AG04449 (cell line): ENCODE results near the gene UNC13D.

Experiments
- CTCF ChIA-PET: fragments of 350-600 bp; formaldehyde crosslinking; extraction: SDS; loops from one replicate; lab custom pipeline; 2021; ENCODE audit warnings: antibody characterized with exemption; lab: Yijun Ruan, JAX
- POLR2A ChIA-PET: fragments of 400-600, 350-600 bp; formaldehyde crosslinking; extraction: SDS; loops from one replicate; lab custom pipeline; 2020; ENCODE audit warnings: antibody characterized with exemption, inconsistent platforms; lab: Yijun Ruan, JAX
- DNase-seq: peaks from one replicate; pipeline ENCODE4 v3.0.0-alpha.2; 2010; ENCODE audit warnings: low read depth, low spot score
- H3K4me3 ChIP-seq: 2 replicates; pipeline ENCODE4 v1.5.1; 2011; ENCODE audit warnings: low read depth, mild to moderate bottlenecking, control low read depth, low read length
- TF ChIP-seq, protein P1 (sequence below): IDR thresholded peaks from one replicate; pipeline ENCODE4 v1.5.1; 2011; ENCODE audit warnings: mild to moderate bottlenecking, moderate library complexity, low read length, control low read depth, inconsistent platforms; ENCODE audit not compliant: insufficient read depth; ENCODE audit errors: missing control alignments

UNC13D gene

GRCh38 chr17:75850928-75851692 lies 6.9 kb upstream of the UNC13D start:
- CTCF ChIA-PET: interaction anchor here (0.8 to 2.0 kb wide), 4 partner anchors 10 to 98 kb away, joined by 3 to 6 read pairs (median 3); partner anchors contain the start of gene GALK1
- H3K4me3 ChIP-seq: no peak overlapping the region
- no peak for DNase-seq
- TF ChIP-seq, protein P1, sequence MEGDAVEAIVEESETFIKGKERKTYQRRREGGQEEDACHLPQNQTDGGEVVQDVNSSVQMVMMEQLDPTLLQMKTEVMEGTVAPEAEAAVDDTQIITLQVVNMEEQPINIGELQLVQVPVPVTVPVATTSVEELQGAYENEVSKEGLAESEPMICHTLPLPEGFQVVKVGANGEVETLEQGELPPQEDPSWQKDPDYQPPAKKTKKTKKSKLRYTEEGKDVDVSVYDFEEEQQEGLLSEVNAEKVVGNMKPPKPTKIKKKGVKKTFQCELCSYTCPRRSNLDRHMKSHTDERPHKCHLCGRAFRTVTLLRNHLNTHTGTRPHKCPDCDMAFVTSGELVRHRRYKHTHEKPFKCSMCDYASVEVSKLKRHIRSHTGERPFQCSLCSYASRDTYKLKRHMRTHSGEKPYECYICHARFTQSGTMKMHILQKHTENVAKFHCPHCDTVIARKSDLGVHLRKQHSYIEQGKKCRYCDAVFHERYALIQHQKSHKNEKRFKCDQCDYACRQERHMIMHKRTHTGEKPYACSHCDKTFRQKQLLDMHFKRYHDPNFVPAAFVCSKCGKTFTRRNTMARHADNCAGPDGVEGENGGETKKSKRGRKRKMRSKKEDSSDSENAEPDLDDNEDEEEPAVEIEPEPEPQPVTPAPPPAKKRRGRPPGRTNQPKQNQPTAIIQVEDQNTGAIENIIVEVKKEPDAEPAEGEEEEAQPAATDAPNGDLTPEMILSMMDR: no peak
- POLR2A ChIA-PET: no interaction called here

DNA sequence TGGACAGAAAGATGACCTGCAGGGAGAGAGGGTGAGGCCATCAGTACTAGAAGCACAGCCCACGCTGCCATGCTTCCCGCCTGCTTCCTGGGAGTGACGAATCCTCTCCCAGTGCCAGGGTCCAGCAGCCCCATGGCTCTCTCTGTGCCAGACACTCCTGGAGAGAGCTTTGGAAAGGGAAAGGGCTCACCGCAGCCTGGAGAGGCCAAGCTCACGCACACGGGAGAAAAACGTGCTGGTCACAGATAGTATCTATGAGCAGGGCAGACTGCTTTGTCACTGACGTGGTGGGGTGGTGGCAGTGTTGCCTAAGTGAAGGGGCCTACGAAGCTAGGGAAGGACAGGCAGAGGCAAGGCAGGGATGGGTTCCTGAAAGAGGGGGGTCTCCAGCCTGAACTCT lies 5.5 kb upstream of the UNC13D start:
- TF ChIP-seq, protein P1: no peak
- no peak for DNase-seq
- H3K4me3 ChIP-seq: no peak overlapping the region
- POLR2A ChIA-PET: no interaction called here
- CTCF ChIA-PET: interaction anchor here (1.1 to 6.3 kb wide), 7 partner anchors 9 to 96 kb away, joined by 3 to 52 read pairs (median 4); no protein-coding TSS in a partner anchor

DNA sequence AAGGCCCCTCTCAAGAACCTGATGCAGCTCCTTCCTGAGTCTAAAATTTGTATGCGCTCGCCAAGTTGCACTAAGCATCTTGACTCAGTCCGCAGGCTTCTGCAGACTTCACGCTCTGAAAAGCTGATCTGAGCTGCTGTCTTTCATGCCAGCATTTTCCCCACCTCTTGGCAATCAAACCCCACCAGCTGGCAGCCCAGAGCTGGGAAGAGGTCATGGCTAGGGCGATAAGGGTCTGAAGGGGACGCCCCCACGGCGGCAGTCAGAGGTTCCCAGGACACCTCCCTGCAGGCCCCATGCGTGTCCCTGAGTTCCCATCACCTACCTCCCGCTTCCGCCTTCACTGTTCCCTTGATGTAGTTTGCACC lies 5.1 kb upstream of the UNC13D start:
- H3K4me3 ChIP-seq: no peak overlapping the region
- ChIA-PET CTCF (interaction anchor here (1.1 to 6.3 kb wide), 8 partner anchors 8 to 96 kb away, joined by 3 to 52 read pairs (median 4); no protein-coding TSS in a partner anchor), POLR2A (no interaction called here)
- TF ChIP-seq, protein P1: no peak
- DNase-seq: no peak

DNA sequence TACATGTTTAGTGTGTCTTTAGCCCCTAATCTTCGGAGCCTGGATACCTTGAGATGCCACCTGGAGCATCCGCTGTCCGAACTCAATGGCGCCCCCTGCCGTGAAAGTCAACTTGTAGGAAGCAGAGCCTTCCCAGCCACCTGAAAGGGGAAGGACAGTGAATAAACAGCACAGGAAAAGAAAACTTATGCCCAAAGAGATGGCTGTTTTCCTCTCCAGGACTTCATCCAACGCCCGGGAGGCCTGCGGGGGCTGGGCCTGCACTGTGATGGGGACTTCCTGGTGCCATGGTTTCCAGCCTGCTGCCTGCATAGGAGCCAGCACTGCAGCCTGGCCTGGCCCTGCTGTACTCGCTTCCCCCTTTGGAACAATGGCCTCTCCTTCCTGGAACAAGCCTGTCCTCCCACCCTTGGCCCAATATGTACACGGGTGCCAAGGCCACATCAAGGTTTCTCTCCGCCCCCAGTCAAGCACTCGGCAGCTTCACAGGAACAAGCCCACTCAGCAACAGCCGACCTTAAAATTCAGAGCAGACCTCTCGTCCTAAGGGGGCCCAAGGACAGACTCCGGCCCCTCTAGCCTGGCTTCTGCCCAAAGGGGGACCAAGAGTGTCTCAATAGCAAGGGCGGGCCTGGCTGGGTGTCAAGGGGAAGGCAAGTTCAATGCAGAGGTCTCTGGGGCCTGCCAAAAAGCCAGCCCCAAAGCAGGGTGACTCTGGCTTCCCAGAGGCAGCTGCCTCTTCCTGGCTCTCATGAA lies 4.5 kb upstream of the UNC13D start:
- no peak for DNase-seq
- TF ChIP-seq, protein P1: peak; percentile 61
- POLR2A ChIA-PET: no interaction called here
- CTCF ChIA-PET: interaction anchor here (0.8 to 6.3 kb wide), 16 partner anchors 8 to 95 kb away, joined by 3 to 52 read pairs (median 4); partner anchors contain the start of gene TRIM47
- no peak overlapping the region for H3K4me3 ChIP-seq

- ChIA-PET POLR2A (interaction anchor here (0.6 kb wide), 1 partner anchor 19 kb away, joined by 3 read pairs; no protein-coding TSS in a partner anchor), CTCF (interaction anchor here (0.7 to 6.3 kb wide), 21 partner anchors 8 to 94 kb away, joined by 3 to 52 read pairs (median 3); partner anchors contain the start of genes TRIM47 and WBP2)
- H3K4me3 ChIP-seq: no peak overlapping the region
- TF ChIP-seq, protein P1: no peak
- no peak for DNase-seq
These were observed 3.7 kb upstream of the UNC13D start for GRCh38 chr17:75847614-75848522.
